Pancreas (tissue), 10 donors: ENCODE measurements around the gene NFIX. TPM values are rescaled to one million over a fixed set of nuclear protein-coding genes. Genes with fewer than 3 reads are reported as not detected.

Source experiments
- ATAC-seq, 4 donors: fragments of 200-7000 bp; cut with Tn5 transposase; one replicate each; pipeline versions ENCODE4 v1.8.0 to v1.9.1; 2020; ENCODE audit warnings: mild to moderate bottlenecking in 4 of 4, moderate library complexity in 4 of 4
- DNase-seq, 6 donors: peaks; one replicate each; pipeline ENCODE4 v3.0.0-alpha.2; 2020
- FAIRE-seq: peaks from 2 replicates; lab custom pipeline; 2012; peaks lifted over from hg19 to GRCh38; lab: Jason Lieb, UNC
- H3K27ac ChIP-seq, 4 donors: fragments of 200-600 bp; sonication (generic); 1 replicate in 3 of 4; 2 replicates in 1 of 4; pipeline versions ENCODE4 v1.5.0 to v1.8.0; 2020
- H3K27me3 ChIP-seq, 4 donors: fragments of 200-600 bp; one replicate each; pipeline ENCODE4 v1.8.0; 2021
- H3K36me3 ChIP-seq, 3 donors: fragments of 200-600 bp; sonication (generic) in 1 of 3; one replicate each; pipeline versions ENCODE4 v1.5.0 to v1.8.0; 2020 to 2021
- H3K4me1 ChIP-seq, 3 donors: fragments of 200-600 bp; one replicate each; pipeline ENCODE4 v1.8.0; 2021
- H3K4me3 ChIP-seq, 4 donors: fragments of 200-600 bp; sonication (generic) in 2 of 4; one replicate each; pipeline versions ENCODE4 v1.5.0 to v1.8.0; 2020 to 2021
- H3K9me3 ChIP-seq, 4 donors: fragments of 200-600 bp; one replicate each; pipeline ENCODE4 v1.8.0; 2021
- WGBS, 2 donors: extraction: QIAGEN DNeasy Blood & Tissue Kit; methylation state at CpG; one replicate each; pipeline ENCODE4 v1.1.7; 2013; 5-methylcytosine and 5-hydroxymethylcytosine counted together
- intact Hi-C, 3 donors: fragments of 100-400 bp; cut with DNase I; formaldehyde crosslinking; loops; one replicate each; pipeline versions ENCODE4 v1.11.1 to v1.14.2; 2022
- polyA plus RNA-seq, 2 donors: library from polyadenylated mRNA; stranded (reverse); fragments of 200-250 nt; gene quantifications; one replicate each; pipeline ENCODE4 v1.2.3, GENCODE V29; 2013
- total RNA-seq, 6 donors: library from RNA; stranded (reverse); fragmentation: NEBNext Ultra II Directional in 4 of 6; extraction: Animal tissue kit (Norgen Biotek cat#: 25700) in 4 of 6; gene quantifications; one replicate each; pipeline versions ENCODE4 v1.2.1 to v1.2.4, GENCODE V29; 2021 to 2023
- TF ChIP-seq, protein P1 (sequence below), 4 donors: fragments of 200-600 bp; sonication (generic) in 3 of 4; IDR thresholded peaks; one replicate each; pipeline versions ENCODE4 v1.5.0 to v1.8.0; 2021; ENCODE audit warnings: antibody characterized with exemption in 4 of 4
- donor health status: healthy with polysubstance abuse.
- donor health status: DM: no; HTN: no; CAD: no; lungs with moderate emphysema.
- donor health status: DM: no; HTN: no; CAD: no.
- donor health status: control.
- donor health status: control.
- donor health status: Bipolar disorder and iron deficiency.
- donor health status: DM: yes; HTN: yes; CAD: no.
- donor health status: DM: no; HTN: no; CAD: no.
- donor health status: DM: no; HTN: no; CAD: no.
- donor health status: DM: yes; HTN: yes; CAD: no.

NFIX gene
- total and polyA plus RNA-seq, 8 donors: 8.3 to 45.1 (median 32.7) TPM

- no peaks in the 10 kb centered on the region for H3K27me3 ChIP-seq
- peak in 1 of 6 donors; percentile 1 for DNase-seq
- no peaks in the 10 kb centered on the region for H3K4me1 ChIP-seq
- H3K4me3 ChIP-seq: no peak overlapping the region
- H3K9me3 ChIP-seq: no peaks in the 10 kb centered on the region
- H3K27ac ChIP-seq: no peak overlapping the region
- FAIRE-seq: no peak
- no peaks in the 10 kb centered on the region for H3K36me3 ChIP-seq
- TF ChIP-seq, protein P1, sequence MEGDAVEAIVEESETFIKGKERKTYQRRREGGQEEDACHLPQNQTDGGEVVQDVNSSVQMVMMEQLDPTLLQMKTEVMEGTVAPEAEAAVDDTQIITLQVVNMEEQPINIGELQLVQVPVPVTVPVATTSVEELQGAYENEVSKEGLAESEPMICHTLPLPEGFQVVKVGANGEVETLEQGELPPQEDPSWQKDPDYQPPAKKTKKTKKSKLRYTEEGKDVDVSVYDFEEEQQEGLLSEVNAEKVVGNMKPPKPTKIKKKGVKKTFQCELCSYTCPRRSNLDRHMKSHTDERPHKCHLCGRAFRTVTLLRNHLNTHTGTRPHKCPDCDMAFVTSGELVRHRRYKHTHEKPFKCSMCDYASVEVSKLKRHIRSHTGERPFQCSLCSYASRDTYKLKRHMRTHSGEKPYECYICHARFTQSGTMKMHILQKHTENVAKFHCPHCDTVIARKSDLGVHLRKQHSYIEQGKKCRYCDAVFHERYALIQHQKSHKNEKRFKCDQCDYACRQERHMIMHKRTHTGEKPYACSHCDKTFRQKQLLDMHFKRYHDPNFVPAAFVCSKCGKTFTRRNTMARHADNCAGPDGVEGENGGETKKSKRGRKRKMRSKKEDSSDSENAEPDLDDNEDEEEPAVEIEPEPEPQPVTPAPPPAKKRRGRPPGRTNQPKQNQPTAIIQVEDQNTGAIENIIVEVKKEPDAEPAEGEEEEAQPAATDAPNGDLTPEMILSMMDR (IDR thresholded peaks at IDR 0.05): no peak
- 79 to 87% methylated on average over 7 of the region's 7 CpGs for WGBS, 2 donors
- intact Hi-C loops: no loop called here
- ATAC-seq: no peak
Observed at GRCh38 chr19:13016245-13016627, 21.0 kb downstream of the NFIX start.

- H3K4me1 ChIP-seq: peaks cover 0 to 3% (median 2%) of the 10 kb centered on the region in 3 donors
- 88 to 91% methylated on average over 22 of the region's 22 CpGs for WGBS, 2 donors
- DNase-seq: peak in 1 of 6 donors; percentile 5
Observed at GRCh38 chr19:13016628-13017305, 21.5 kb downstream of the NFIX start.

DNA sequence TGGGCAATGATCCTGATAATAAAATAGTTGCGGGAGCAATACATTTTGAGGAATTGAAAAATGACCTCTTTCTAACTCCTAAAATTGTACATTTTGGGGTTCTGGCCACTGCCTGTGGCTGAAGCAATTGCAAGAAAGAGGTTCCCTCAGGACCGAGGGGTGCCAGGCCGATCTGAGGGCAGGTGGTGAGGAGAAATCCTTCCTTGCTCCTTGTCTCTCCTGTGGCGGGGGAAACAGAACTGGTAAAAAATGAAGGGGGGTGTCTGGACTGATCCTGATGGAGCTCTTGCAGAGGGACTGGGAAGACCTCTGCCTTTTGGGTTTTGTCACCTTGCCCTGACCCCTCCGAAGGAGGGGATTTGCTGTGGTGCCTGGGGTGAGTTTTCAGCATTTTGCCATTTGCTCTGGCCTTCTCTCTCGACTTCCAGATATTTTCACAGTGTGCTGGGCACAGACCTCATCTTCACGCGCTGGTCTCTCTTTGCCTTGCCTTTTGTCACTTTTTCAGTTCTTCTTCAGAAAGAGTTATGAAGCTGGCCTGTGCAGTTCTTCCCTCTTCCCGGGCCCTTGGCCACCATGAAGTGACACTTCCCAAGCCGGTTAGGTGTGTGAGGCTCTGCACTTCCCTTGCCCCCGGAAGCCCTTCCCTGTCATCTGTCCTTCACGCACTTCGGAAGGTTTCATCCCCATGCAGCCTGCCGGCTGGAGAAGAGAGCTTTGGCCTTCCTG, 22.2 kb downstream of the NFIX start:
- no peaks in the 10 kb centered on the region for H3K36me3 ChIP-seq
- WGBS, 2 donors: 71 to 80% methylated on average over 14 of the region's 14 CpGs
- TF ChIP-seq, protein P1 (IDR thresholded peaks at IDR 0.05): no peak
- intact Hi-C loops: no loop called here
- peak overlapping the region in 2 of 4 donors; percentile 37 to 55 for H3K27ac ChIP-seq
- FAIRE-seq: no peak
- H3K4me1 ChIP-seq: peaks cover 4 to 9% (median 6%) of the 10 kb centered on the region in 3 donors
- ATAC-seq: no peak
- H3K4me3 ChIP-seq: no peak overlapping the region
- no peaks in the 10 kb centered on the region for H3K27me3 ChIP-seq
- DNase-seq: peak in 1 of 6 donors; percentile 5
- no peaks in the 10 kb centered on the region for H3K9me3 ChIP-seq

More at GRCh38 chr19:13016628-13017305, 21.5 kb downstream of the NFIX start:
- no peak for ATAC-seq
- Histone ChIP-seq H3K27ac (no peak overlapping the region), H3K9me3 (no peaks in the 10 kb centered on the region), H3K4me3 (no peak overlapping the region), H3K36me3 (no peaks in the 10 kb centered on the region), H3K27me3 (no peaks in the 10 kb centered on the region)
- FAIRE-seq: no peak
- intact Hi-C loops: no loop called here
- TF ChIP-seq, protein P1 (IDR thresholded peaks at IDR 0.05): no peak

DNA sequence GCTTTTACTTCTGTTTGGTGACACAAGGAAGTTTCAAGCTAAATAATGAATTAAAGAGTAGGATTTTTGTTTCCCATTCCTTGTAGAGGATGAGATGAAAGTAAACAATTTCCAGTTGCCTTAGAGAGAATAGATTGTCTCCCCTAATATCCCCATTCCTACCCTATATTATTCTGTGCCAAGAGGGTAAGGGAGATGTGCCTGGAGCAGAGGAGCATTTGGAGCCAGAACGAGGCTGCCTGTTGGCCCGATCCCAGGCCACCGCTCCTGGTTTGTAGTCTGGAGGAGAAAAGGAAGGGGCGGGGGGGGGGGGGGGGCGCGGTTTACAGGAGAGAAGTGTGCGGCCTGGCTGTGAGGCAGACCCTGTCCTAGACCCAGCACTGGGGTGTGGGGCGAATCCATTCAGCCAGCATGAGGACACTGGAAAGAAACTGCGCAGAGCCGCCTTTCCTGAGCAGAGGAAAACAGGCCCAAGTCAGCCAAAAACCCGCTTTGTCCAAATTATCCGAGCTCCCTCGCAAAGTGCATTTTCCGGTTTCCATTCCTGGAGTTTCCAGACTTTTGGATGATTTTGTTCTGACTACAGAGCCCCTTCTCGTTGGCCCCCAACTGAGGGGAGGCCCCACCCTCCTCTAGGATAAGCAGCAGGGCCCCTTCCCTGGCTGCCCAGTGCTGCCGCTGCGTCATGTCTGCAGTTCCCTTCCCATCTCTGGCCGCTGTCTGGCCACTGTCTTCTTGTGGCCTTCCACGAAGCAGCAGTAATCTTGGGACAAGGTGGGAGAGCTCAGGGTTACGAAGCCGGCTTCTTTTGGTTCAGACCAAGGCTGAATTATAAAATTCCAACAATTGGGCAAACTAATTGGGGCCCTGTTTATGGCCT, 23.0 kb downstream of the NFIX start:
- no peaks in the 10 kb centered on the region for H3K27me3 ChIP-seq
- 63 to 71% methylated on average over 18 to 21 of the region's 21 CpGs for WGBS, 2 donors
- no peak for FAIRE-seq

More for the DNA sequence above, 23.0 kb downstream of the NFIX start:
- Histone ChIP-seq H3K4me3 (no peak overlapping the region), H3K27ac (peak overlapping the region in 3 of 4 donors; percentile 17 to 55 (median 37)), H3K9me3 (no peaks in the 10 kb centered on the region), H3K4me1 (peaks cover 4 to 10% (median 6%) of the 10 kb centered on the region in 3 donors), H3K36me3 (no peaks in the 10 kb centered on the region)
- TF ChIP-seq, protein P1 (IDR thresholded peaks at IDR 0.05): no peak
- intact Hi-C loops: no loop called here
- ATAC-seq (no peak), DNase-seq (no peak)
